ENCODE measurements around the gene WNK1. TPM values are rescaled to one million over a fixed set of nuclear protein-coding genes. Genes with fewer than 3 reads are reported as not detected.

The WNK1 gene
- total and polyA plus RNA-seq, 7 donors = 40.7 to 272 (median 230) TPM

DNA sequence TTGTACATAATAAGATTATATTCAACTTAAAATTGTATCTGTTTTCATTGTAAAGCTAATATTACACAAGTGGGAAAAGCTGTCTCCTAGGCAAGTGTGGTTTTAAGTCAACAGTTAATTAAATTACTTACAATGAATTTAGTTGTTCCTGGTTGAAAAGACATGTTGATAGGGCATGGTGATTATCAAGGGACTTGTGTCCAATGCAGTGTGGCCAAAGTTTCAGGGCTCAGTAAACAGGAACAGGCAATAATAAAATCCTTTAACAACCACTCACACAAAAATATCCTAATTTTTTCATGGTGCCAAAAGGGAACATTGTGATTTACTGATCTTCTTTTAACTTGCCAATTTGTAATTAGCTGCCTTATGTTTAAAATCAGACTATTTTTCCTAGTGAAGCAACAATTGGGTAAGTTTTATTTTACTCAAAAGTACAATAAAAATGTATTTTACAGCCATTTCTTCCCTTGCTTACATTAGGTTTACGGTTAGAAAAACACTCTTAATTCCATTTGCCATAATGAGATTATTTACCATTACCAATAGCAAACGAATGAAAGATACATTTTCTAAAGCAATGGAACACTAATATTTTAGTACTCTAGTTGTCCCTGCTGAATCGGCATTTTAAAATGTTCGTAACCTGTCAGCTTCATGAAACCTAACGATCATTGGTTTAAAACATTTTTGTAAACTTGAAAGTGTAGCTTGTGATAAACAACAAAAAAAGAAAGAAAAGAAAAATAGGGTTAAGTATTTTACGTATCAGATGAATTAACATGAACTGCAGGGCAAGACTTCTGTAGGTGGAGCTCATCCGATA, 1.8 kb upstream of the WNK1 start:
- peaks cover 15% of the 10 kb centered on the region for H3K4me1 ChIP-seq
- H3K27me3 ChIP-seq (ENCODE audit: insufficient read depth in 3 of 3, low read length in 2 of 3) = no peaks in the 10 kb centered on the region
- H3K27ac ChIP-seq = peak overlapping the region; percentile 95
- intact Hi-C loops (cut with DNase I) = loop anchor here (1.0 to 10.0 kb wide), 6 partner anchors 33 to 194 kb away; partner anchors contain the start of gene RAD52 (in 1 of the 2)
- peak overlapping the region; percentile 96 for H3K4me3 ChIP-seq
- DNase-seq = no peak
- H3K9me3 ChIP-seq = no peaks in the 10 kb centered on the region
- WGBS, 3 donors = 2 to 6% (median 3%) methylated on average over 7 of the region's 7 CpGs
- no peak for ATAC-seq
- TF ChIP-seq, protein P1, sequence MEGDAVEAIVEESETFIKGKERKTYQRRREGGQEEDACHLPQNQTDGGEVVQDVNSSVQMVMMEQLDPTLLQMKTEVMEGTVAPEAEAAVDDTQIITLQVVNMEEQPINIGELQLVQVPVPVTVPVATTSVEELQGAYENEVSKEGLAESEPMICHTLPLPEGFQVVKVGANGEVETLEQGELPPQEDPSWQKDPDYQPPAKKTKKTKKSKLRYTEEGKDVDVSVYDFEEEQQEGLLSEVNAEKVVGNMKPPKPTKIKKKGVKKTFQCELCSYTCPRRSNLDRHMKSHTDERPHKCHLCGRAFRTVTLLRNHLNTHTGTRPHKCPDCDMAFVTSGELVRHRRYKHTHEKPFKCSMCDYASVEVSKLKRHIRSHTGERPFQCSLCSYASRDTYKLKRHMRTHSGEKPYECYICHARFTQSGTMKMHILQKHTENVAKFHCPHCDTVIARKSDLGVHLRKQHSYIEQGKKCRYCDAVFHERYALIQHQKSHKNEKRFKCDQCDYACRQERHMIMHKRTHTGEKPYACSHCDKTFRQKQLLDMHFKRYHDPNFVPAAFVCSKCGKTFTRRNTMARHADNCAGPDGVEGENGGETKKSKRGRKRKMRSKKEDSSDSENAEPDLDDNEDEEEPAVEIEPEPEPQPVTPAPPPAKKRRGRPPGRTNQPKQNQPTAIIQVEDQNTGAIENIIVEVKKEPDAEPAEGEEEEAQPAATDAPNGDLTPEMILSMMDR (IDR thresholded peaks at IDR 0.05) = no peak
- H3K36me3 ChIP-seq (ENCODE audit: insufficient read depth in 1 of 2, low read depth in 1 of 2) = no peaks in the 10 kb centered on the region

DNA sequence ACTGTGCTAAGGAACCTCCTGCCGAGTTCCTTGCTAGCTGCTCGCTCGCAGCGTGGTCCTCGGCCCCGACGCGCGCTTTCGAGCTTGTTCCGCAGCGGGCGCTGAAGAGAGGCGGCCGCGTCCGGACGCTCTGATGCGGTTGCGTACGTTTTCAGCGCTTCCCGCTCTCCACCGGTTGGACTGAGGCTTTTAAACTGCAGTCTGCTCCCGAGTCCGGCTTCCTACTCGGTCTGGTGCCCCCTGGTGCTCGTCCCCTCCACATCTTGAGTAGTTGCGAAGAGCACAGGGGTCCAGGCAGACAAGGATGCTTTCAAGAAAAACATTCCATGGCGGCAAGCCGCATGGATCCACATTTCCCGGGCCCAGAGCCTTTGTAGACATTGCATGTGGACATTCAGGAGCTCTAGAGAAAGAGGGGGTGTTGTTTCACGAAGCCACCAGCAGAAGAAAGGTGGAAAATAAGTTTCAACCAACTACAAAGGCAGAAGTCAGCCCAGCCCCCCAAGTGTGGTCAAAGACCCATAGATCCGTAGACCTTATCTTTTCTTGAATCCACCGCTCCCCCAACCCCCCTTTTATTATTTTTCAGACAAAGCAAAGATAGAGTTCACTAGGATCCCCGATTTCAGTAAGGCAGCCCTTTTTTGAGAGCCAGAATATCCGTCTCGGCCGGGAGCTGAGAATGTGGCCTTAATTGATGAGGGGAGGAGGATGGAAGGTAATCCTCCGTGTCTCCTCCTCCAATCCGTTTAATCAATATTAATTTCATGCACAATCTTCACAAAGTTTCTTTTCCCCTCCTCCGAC, 984 bp upstream of the WNK1 start:
- 1% methylated on average over 42 of the region's 42 CpGs for WGBS, 3 donors
- Histone ChIP-seq H3K4me1 (peaks cover 23% of the 10 kb centered on the region), H3K4me3 (peak overlapping the region; percentile 96), H3K27me3 (ENCODE audit: insufficient read depth in 3 of 3, low read length in 2 of 3) (no peaks in the 10 kb centered on the region), H3K36me3 (ENCODE audit: insufficient read depth in 1 of 2, low read depth in 1 of 2) (no peaks in the 10 kb centered on the region), H3K27ac (peak overlapping the region; percentile 95), H3K9me3 (no peaks in the 10 kb centered on the region)
- DNase-seq = peak; percentile 93 to 95
- intact Hi-C loops (cut with DNase I) = loop anchor here (1.0 to 10.0 kb wide), 6 partner anchors 34 to 193 kb away; partner anchors contain the start of gene RAD52 (in 1 of the 2)
- TF ChIP-seq, protein P1 (IDR thresholded peaks at IDR 0.05) = peak; percentile 75
- ATAC-seq = peak; percentile 63 to 75 (median 73)

DNA sequence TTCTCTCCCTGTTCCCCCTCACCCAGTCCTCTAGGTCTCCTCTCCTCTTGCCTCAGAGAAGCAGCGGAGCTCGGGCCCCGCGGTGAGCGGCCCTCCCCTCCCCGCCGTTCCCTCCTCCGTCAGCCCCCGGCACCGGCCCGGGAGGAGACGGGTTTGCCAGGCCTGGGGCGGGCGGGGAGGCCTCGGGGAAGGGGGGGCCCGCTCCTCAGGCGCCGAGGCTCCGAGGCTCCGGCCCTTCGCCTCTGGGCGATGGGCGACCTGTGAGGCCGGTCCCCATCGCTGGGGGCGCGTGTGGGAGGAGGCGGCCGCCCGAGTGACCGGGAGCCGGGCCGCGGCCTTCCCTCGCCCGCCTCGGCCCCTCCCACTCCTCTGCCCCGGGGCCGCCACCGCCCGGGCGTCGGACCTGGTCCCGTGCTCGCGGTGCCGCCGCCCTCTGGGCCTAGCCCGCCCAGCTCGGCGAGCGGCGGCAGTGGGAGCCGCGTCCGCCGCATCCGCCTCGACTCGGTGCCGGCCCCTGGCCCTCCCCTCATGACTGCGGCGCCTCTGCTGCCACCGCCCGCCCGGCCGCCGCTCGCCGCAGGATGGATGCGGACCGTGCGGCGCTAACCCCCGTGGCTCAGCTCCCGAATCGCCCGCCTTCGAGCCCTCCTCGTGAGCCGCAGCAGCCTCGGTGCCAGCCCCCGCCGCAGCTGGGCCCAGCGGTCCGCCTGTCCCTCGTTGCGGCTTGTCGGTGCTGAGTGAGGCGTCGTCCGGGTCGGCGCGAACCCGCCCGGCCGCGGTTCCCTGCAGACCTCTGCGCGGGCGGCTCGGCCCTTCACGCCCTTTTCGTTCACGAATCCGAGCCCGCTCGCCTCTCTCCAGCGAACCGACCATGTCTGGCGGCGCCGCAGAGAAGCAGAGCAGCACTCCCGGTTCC, 574 bp downstream of the WNK1 start:
- Histone ChIP-seq H3K27me3 (ENCODE audit: insufficient read depth in 3 of 3, low read length in 2 of 3) (no peaks in the 10 kb centered on the region), H3K4me1 (peaks cover 38% of the 10 kb centered on the region), H3K9me3 (no peaks in the 10 kb centered on the region), H3K36me3 (ENCODE audit: insufficient read depth in 1 of 2, low read depth in 1 of 2) (no peaks in the 10 kb centered on the region), H3K4me3 (peak overlapping the region; percentile 96), H3K27ac (peak overlapping the region; percentile 95)
- intact Hi-C loops (cut with DNase I) = loop anchor here (2.0 to 10.0 kb wide), 5 partner anchors 36 to 192 kb away; partner anchors contain the start of gene RAD52 (in 1 of the 2)
- TF ChIP-seq, protein P1 (IDR thresholded peaks at IDR 0.05) = peak; percentile 33
- ATAC-seq = peak; percentile 64 to 71 (median 69)
- peak; percentile 75 to 86 for DNase-seq
- 0 to 1% (median 0%) methylated on average over 45 to 115 of the region's 115 CpGs for WGBS, 3 donors
